H1 (cell line): ENCODE results near the gene CAMK2G. TPM values are rescaled to one million over a fixed set of nuclear protein-coding genes. Genes with fewer than 3 reads are reported as not detected.

ENCODE experiments used
- CHD7 ChIP-seq: fragments of 300-600 bp; sonication (generic); IDR thresholded peaks from 2 replicates; pipeline ENCODE4 v1.7.1; 2012; ENCODE audit warnings: low read length, moderate library complexity, mild to moderate bottlenecking, inconsistent platforms; ENCODE audit not compliant: insufficient replicate concordance
- GTF2F1 ChIP-seq: IDR thresholded peaks from 2 replicates; pipeline ENCODE4 v1.6.1; 2012; ENCODE audit warnings: low read depth, low read length, improper control_type of control experiment, borderline replicate concordance
- HDAC2 ChIP-seq, 2 experiments: fragments of 300-600 bp in 1 of 2; sonication (generic) in 1 of 2; IDR thresholded peaks; 2 replicates each; pipeline ENCODE4 v1.6.1; 2011 to 2012; ENCODE audit warnings: low read depth in 2 of 2, low read length in 2 of 2, mild to moderate bottlenecking in 2 of 2, moderate library complexity in 2 of 2, borderline replicate concordance in 1 of 2, inconsistent platforms in 1 of 2
- polyA plus RNA-seq, 7 experiments: library from polyadenylated mRNA; depleted of rRNA in 3 of 7; stranded (reverse) in 5 of 7; unstranded in 2 of 7; fragments of >200 nt in 5 of 7; fragments of 200-250 nt in 2 of 7; gene quantifications; 1 replicate in 5 of 7; 2 replicates in 1 of 7; 4 replicates in 1 of 7; pipeline versions ENCODE4 v1.2.1 to v1.2.3, GENCODE V29; 2011 to 2013; ENCODE audit warnings: missing spikeins in 2 of 7, mixed read lengths in 2 of 7
- total RNA-seq: library from RNA; stranded (reverse); fragmentation: NEBNext Ultra II Directional; extraction: Animal tissue kit (Norgen Biotek cat#: 25700); gene quantifications from 2 replicates; pipeline ENCODE4 v1.2.1, GENCODE V29; 2021

Gene CAMK2G
- total and polyA plus RNA-seq, 2 of the 8 experiments (the other 6 are each of a cell fraction or from before 2014, with no cell fraction given): 28.9 to 31.7 TPM

DNA sequence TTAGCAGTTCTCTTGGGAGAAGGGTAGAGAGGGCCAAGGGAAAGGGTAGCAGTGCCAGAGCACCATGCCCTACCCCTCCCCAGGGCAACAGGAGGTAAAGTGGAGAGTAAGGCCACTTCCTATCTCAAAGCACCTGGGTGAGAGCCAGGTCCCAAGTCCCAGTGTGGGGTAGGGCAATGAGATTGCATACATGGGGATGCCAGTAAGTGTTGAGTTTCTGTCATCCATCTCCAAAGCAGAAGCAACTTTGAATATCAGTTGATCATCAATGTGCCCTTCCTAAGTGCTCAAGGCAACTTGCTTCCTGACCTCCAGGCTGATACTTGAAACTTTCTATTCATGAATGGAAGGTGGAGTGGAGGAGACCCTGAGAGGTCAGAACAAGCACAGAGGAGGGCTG lies 2.2 kb upstream of the CAMK2G start (continued):
- TF ChIP-seq CHD7 (no peak), HDAC2 (IDR thresholded peaks at IDR 0.05; ENCODE audit: borderline replicate concordance in 1 of 2, low read depth in 2 of 2, low read length in 2 of 2) (no peak), GTF2F1 (no peak)
- TF ChIP-seq, all 59 proteins: peak for 0
